Globus pallidus (tissue), 1 donor: ENCODE results near the gene OR6K3.

Source experiments
- DNase-seq: peaks from one replicate; pipeline ENCODE4 v3.0.0-alpha.2; 2015; ENCODE audit warnings: low spot score

Gene OR6K3

DNA sequence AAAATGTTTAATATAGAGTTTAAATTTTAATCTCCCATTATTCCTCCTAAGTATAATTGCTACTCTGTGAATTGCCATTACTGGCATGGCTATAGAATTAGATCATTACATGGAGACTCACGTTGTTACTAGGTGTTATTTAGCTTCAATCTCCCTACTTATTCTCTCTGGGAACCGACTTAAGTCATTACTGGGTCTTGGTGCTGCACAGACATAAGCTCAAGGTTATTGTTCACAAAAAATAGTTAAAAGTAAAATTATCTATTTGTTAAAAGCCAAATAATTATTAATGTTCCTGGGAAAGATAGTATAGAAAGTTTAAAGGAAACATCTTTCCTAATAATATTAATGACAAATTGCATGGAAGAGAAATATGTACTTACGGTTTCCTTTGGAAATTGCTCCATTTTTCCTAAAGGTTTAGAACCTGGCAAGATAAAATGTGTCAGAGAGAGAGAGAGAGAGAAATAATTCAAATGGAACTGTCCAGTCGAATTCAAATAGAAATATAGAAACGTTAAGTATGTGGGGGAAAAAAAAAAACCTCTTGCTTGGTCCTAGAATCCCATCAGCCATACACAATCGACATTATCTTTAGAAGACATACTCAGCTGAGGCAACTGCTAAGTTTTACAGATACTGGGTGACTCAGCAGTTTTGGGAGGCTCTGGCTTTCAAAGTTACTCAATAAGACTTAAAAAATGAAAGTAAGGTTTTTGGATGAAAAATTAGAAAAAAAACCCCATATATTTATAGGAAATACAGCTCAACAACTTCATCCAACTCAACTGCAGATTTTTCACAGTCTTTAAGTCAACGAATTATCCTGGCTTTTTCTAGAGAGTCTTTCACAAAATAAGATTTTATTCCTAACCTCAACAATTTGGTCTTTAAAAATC is 34.2 kb downstream of the OR6K3 start, which contains the start of gene SPTA1:
Gene SPTA1 (minus strand): TSS at position 605 of the 899 bp plus-strand sequence. CDS start 198 bp downstream, at position 407.
- DNase-seq = no peak

- no peak for DNase-seq
Measured at GRCh38 chr1:158685085-158685484, 35.4 kb downstream of the OR6K3 start.

GRCh38 chr1:158681606-158682005 is 38.9 kb downstream of the OR6K3 start:
- no peak for DNase-seq

DNA sequence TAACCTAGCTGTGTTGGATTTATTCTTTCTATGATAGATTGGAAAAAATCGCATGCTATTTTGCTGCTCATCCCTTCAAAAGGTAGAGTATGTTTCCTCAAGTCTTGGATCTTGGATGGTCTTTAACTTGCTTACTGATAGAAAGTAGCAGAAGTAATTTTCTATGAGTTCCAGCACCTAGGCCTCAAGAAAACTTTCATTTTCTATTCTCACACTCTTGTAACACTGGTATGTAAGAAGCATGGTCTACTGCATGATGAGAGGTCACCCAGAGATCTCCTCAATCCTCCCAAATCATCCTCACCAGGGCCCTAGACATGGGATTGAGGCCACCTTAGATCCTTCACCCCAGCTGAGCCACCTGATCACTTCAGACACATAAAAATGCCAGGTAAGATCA is 41.2 kb downstream of the OR6K3 start:
- DNase-seq = no peak

- DNase-seq = no peak
Measured at GRCh38 chr1:158675563-158676323, 44.8 kb downstream of the OR6K3 start.

- no peak for DNase-seq
Measured at GRCh38 chr1:158674302-158674701, 46.2 kb downstream of the OR6K3 start.
